Nephron (organoid): Measurements from ENCODE around the gene KMT2E.

Experiments used
- H3K27ac Mint-ChIP-seq, 3 experiments: 2 replicates each; pipeline ENCODE4 v1.8.0; 2020; ENCODE audit warnings: mixed read lengths in 3 of 3, mild to moderate bottlenecking in 2 of 3, moderate library complexity in 1 of 3
- H3K27me3 Mint-ChIP-seq: 2 replicates; pipeline ENCODE4 v1.8.0; 2021; ENCODE audit warnings: low read depth, mild to moderate bottlenecking, moderate library complexity, mixed read lengths
- H3K36me3 Mint-ChIP-seq: 2 replicates; pipeline ENCODE4 v1.8.0; 2020; ENCODE audit warnings: low read depth, mixed read lengths
- H3K4me1 Mint-ChIP-seq: 2 replicates; pipeline ENCODE4 v1.8.0; 2020; ENCODE audit warnings: mixed read lengths
- H3K4me3 Mint-ChIP-seq, 3 experiments: 2 replicates each; pipeline ENCODE4 v1.8.0; 2020; ENCODE audit warnings: mild to moderate bottlenecking in 3 of 3, mixed read lengths in 3 of 3, moderate library complexity in 2 of 3
- H3K9me3 Mint-ChIP-seq: 2 replicates; pipeline ENCODE4 v1.8.0; 2020; ENCODE audit warnings: mixed read lengths
- CTCF ChIP-seq, 3 experiments: fragments of 200-600 bp; sonication (generic); IDR thresholded peaks; one replicate each; pipeline ENCODE4 v1.5.0; 2021; ENCODE audit warnings: antibody characterized with exemption in 3 of 3; ENCODE audit not compliant: unreplicated experiment in 3 of 3

KMT2E gene

GRCh38 chr7:105013816-105014692 lies at the start of gene KMT2E:
Gene KMT2E (plus strand): TSS chr7:105014205. CDS start chr7:105040953, 26,748 bp downstream.
- peak in 2 of 3 experiments; percentile 13 to 34 for TF ChIP-seq CTCF (IDR thresholded peaks at IDR 0.05; ENCODE audit: unreplicated experiment in 3 of 3)
- Mint-ChIP-seq H3K27ac (peak within 1 kb of the TSS; percentile 100), H3K9me3 (no peaks in the 10 kb centered on the region)

GRCh38 chr7:104964626-104965236 lies 49.3 kb upstream of the KMT2E start:
- Mint-ChIP-seq H3K27me3 (no peaks in the 10 kb centered on the region), H3K36me3 (no peaks in the 10 kb centered on the region), H3K27ac (peak overlapping the region; percentile 94 to 99 (median 96)), H3K9me3 (no peaks in the 10 kb centered on the region), H3K4me3 (no peak overlapping the region), H3K4me1 (peaks cover 44% of the 10 kb centered on the region)
- TF ChIP-seq CTCF (IDR thresholded peaks at IDR 0.05; ENCODE audit: unreplicated experiment in 3 of 3) = no peak

More at GRCh38 chr7:105013816-105014692, at the start of gene KMT2E:
- H3K4me3 Mint-ChIP-seq = peak within 1 kb of the TSS; percentile 93 to 99 (median 98)
- H3K4me1 Mint-ChIP-seq = peaks cover 34% of the 10 kb centered on the region
- H3K36me3 Mint-ChIP-seq = peaks cover 6% of the 10 kb centered on the region
- H3K27me3 Mint-ChIP-seq = peaks cover 3% of the 10 kb centered on the region

GRCh38 chr7:104966022-104966421 lies 48.0 kb upstream of the KMT2E start:
- H3K9me3 Mint-ChIP-seq = no peaks in the 10 kb centered on the region
- peaks cover 45% of the 10 kb centered on the region for H3K4me1 Mint-ChIP-seq

GRCh38 chr7:104967088-104967487 lies 46.9 kb upstream of the KMT2E start:
- no peaks in the 10 kb centered on the region for H3K9me3 Mint-ChIP-seq
- H3K4me3 Mint-ChIP-seq = no peak overlapping the region
- H3K4me1 Mint-ChIP-seq = peaks cover 52% of the 10 kb centered on the region
- H3K36me3 Mint-ChIP-seq = no peaks in the 10 kb centered on the region
- peak overlapping the region in 1 of 3 experiments; percentile 39 for H3K27ac Mint-ChIP-seq
- TF ChIP-seq CTCF (IDR thresholded peaks at IDR 0.05; ENCODE audit: unreplicated experiment in 3 of 3) = no peak
- H3K27me3 Mint-ChIP-seq = no peaks in the 10 kb centered on the region

More at GRCh38 chr7:104966022-104966421, 48.0 kb upstream of the KMT2E start:
- no peak for TF ChIP-seq CTCF (IDR thresholded peaks at IDR 0.05; ENCODE audit: unreplicated experiment in 3 of 3)
- no peak overlapping the region for H3K4me3 Mint-ChIP-seq
- no peaks in the 10 kb centered on the region for H3K27me3 Mint-ChIP-seq
- H3K27ac Mint-ChIP-seq = peak overlapping the region in 2 of 3 experiments; percentile 38 to 56
- H3K36me3 Mint-ChIP-seq = no peaks in the 10 kb centered on the region

GRCh38 chr7:104967595-104967994 lies 46.4 kb upstream of the KMT2E start:
- no peaks in the 10 kb centered on the region for H3K27me3 Mint-ChIP-seq
- peaks cover 55% of the 10 kb centered on the region for H3K4me1 Mint-ChIP-seq
- no peaks in the 10 kb centered on the region for H3K36me3 Mint-ChIP-seq
- TF ChIP-seq CTCF (IDR thresholded peaks at IDR 0.05; ENCODE audit: unreplicated experiment in 3 of 3) = no peak
- H3K9me3 Mint-ChIP-seq = no peaks in the 10 kb centered on the region
- no peak overlapping the region for H3K4me3 Mint-ChIP-seq
- H3K27ac Mint-ChIP-seq = peak overlapping the region in 1 of 3 experiments; percentile 39
